ENCODE results near the gene G3BP2.
"Not testable (repeated sequence)": the region's sequence is repeated elsewhere in the genome, so short reads cannot be mapped to it uniquely, and the experiment has no call there.

G3BP2 gene

DNA sequence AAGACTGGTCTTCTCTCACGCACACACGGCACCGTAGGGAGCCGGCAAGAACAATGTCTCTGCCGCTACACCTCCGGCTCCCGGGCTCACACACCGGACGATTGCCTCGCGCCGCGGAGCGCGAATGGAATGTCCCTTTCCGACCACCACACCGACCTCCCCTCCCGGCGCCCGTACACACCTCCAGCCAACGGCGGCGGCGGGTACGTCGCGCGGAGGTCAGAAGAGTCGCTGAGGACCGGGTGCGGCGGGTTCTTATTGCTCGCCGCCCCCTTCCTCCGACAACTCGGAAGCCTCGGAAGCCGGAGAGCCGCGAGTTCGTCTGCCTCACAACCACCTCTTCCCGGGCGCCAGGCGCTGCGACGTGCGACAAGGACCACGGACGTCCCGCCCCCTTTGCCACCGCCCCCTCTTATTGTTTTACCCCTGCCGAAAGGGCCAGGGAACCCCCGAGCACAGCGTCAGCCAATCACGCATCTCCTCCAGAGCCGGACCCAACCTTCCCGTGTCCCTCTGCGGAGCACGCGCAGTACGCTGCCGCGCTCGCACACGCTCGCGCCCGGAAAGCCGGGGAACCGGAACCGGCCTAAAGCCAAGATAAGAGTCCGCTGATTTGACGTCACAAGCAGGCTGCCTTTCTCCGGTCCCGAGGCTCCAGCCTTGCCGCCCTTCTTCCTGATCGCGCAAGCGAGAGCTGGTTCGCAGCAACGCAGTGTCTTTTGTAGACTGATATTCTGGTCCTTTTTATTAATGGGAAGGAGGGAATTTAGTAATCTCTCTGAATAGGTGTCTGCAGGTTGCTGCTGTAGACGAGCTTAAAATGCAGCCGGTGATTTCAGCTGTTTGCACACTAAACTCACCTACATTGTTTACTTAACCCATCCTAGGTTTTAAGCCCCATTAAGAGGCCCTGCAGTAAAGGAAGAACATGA, at the start of gene G3BP2:
TSS of gene G3BP2 (minus strand) at position 385 of the 932 bp plus-strand sequence. CDS start 11,386 bp downstream, outside the sequence.
- Histone ChIP-seq H3K27ac (peak within 1 kb of the TSS; percentile 88), H3K9me3 (ENCODE audit: low read depth, low read length) (no peaks in the 10 kb centered on the region), H3K9ac (ENCODE audit: insufficient read length) (peak within 1 kb of the TSS; percentile 91), H3K36me3 (ENCODE audit: insufficient read depth, low read length) (peaks cover 11% of the 10 kb centered on the region), H3K4me3 (peak within 1 kb of the TSS; percentile 98)
- TF ChIP-seq POLR2AphosphoS5 (IDR thresholded peaks at IDR 0.05; ENCODE audit: borderline replicate concordance, low read depth, low read length) (peak; percentile 89), EZH2 (IDR thresholded peaks at IDR 0.05) (no peak), FOXP2 (optimal IDR thresholded peaks at IDR 0.05; ENCODE audit: control extremely low read depth, extremely low read length, insufficient read depth) (peak; percentile 72)
- DNase-seq (ENCODE audit: low read depth, low spot score): peak; percentile 89

DNA sequence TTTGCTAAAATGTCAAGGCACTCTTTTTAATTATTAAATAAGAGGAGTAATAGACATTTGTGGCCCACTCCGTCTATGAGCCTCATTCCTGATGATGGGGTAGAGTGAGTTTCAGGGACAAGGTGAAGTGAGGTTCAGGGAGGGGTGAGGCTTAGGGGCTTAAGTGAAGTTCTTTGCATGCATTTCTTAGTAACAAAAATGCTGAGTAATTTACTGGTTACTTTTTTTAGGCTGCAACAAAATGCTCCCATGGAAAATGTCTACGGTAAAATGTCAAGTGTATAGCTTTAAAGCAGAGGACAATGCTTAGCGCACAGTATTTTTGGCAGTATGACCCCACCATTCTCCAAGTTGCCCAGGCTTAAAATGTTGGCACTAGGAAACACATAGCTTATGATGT, 49.2 kb upstream of the G3BP2 start:
- H3K4me3 ChIP-seq: peak overlapping the region; percentile 83
- TF ChIP-seq EZH2 (IDR thresholded peaks at IDR 0.05) (no peak), POLR2AphosphoS5 (IDR thresholded peaks at IDR 0.05; ENCODE audit: borderline replicate concordance, low read depth, low read length) (no peak), FOXP2 (optimal IDR thresholded peaks at IDR 0.05; ENCODE audit: control extremely low read depth, extremely low read length, insufficient read depth) (no peak)

DNA sequence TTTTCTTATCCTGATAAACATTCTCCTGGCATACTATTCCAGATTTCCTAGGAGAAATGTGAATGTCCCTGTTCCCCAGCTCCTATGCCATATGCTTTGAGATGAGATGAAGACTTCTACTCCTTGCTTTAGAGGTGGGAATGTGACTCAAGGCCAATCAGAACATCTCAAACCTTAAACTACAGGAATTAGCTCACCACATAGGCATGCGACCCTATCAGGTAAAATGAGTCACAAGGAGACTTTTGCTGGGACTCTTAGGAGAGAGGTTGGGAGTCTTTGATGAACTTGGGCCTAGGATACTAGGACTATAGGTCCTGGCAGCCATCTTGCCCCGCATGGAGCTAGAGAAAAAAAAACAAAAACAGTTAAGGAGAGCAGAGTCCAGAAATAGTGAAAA, 45.3 kb upstream of the G3BP2 start:
- Histone ChIP-seq H3K27ac (no peak overlapping the region), H3K9ac (ENCODE audit: insufficient read length) (no peak overlapping the region), H3K9me3 (ENCODE audit: low read depth, low read length) (no peaks in the 10 kb centered on the region), H3K4me3 (no peak overlapping the region), H3K36me3 (ENCODE audit: insufficient read depth, low read length) (peaks cover 25% of the 10 kb centered on the region)
- DNase-seq (ENCODE audit: low read depth, low spot score): no peak
- TF ChIP-seq FOXP2 (optimal IDR thresholded peaks at IDR 0.05; ENCODE audit: control extremely low read depth, extremely low read length, insufficient read depth): no peak
- no peak for TF ChIP-seq EZH2 (IDR thresholded peaks at IDR 0.05)
- no peak for TF ChIP-seq POLR2AphosphoS5 (IDR thresholded peaks at IDR 0.05; ENCODE audit: borderline replicate concordance, low read depth, low read length)

More for the DNA sequence above, 49.2 kb upstream of the G3BP2 start:
- peaks cover 21% of the 10 kb centered on the region for H3K36me3 ChIP-seq (ENCODE audit: insufficient read depth, low read length)
- H3K9ac ChIP-seq (ENCODE audit: insufficient read length): peak overlapping the region; percentile 84
- DNase-seq (ENCODE audit: low read depth, low spot score): no peak
- no peak overlapping the region for H3K27ac ChIP-seq
- H3K9me3 ChIP-seq (ENCODE audit: low read depth, low read length): no peaks in the 10 kb centered on the region

DNA sequence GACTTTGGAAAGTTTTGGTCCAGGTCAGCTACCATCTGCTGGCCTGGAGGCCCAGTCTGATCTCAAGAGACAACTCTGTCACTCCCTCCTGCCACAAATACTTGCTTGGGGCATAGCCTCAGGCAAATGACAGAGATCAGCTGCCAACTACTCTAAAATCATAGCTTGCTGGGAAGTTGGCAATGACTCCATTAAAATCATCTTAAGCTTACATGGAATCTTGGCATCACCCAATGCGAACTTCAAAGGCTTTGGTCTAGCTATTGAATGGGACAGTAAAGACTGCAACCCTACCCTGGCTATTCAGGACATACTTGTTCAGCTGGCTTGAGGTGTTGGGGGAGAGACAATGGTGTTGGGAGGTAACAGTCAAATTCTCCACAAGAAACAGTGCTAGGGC, 44.2 kb upstream of the G3BP2 start:
- TF ChIP-seq EZH2 (IDR thresholded peaks at IDR 0.05) (no peak), FOXP2 (optimal IDR thresholded peaks at IDR 0.05; ENCODE audit: control extremely low read depth, extremely low read length, insufficient read depth) (no peak), POLR2AphosphoS5 (IDR thresholded peaks at IDR 0.05; ENCODE audit: borderline replicate concordance, low read depth, low read length) (no peak)
- peaks cover 28% of the 10 kb centered on the region for H3K36me3 ChIP-seq (ENCODE audit: insufficient read depth, low read length)
- no peak overlapping the region for H3K27ac ChIP-seq
- H3K9me3 ChIP-seq (ENCODE audit: low read depth, low read length): no peaks in the 10 kb centered on the region
- DNase-seq (ENCODE audit: low read depth, low spot score): no peak
- no peak overlapping the region for H3K4me3 ChIP-seq
- no peak overlapping the region for H3K9ac ChIP-seq (ENCODE audit: insufficient read length)

DNA sequence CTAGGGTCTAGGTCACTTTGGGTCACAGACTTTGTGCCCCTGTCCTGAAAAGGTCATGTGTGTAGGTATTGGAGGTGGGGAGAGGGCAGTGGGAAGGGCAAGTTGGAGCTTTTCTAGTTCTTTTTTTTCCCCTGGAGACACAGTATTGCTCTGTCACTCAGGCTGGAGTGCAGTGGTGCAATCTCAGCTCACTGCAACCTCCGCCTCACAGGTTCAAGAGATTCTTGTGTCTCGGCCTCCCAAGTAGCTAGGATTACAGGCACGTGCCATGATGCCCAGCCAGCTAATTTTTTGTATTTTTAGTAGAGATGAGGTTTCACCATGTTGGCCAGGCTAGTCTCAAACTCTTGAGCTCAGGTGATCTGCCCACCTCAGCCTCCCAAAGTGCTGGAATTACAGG, 42.8 kb upstream of the G3BP2 start:
- Histone ChIP-seq H3K9ac (ENCODE audit: insufficient read length) (peak overlapping the region; percentile 34), H3K36me3 (ENCODE audit: insufficient read depth, low read length) (peaks cover 24% of the 10 kb centered on the region), H3K4me3 (peak overlapping the region; percentile 68), H3K27ac (peak overlapping the region; percentile 90)
- not testable (repeated sequence) for DNase-seq (ENCODE audit: low read depth, low spot score); H3K9me3 ChIP-seq (ENCODE audit: low read depth, low read length)

DNA sequence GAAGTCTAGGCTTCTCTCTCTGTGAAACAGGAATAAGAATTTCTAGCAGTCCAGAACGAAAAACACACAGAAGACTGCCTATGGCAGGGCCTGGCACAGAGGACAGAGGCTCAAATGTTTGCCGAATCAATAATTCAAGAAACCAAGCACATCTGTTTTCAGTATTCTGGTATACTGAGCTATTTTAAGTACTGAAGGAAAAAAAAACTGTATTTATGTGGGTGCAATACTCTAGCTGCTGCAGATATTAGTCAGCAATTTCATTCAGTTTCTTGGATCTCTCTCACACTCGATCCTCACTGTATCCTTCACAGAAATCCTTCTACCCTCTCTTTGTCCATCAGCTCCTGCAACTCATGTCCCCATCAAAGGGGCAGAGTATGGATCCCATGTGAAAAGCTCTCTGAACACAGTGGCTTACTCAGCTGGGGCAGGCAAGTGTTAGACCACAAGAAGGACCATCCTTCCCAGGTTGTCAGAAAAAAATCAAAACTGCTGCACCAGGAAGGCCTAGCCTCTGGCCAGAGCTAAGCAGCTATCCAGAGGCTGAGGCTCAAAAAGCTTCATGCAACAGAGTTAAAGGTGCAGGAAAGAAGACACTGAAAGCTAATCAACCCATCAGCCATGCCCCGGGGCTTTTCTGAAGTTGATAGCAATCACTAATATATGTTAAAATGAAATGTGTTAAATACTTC, 42.0 kb upstream of the G3BP2 start:
- Histone ChIP-seq H3K4me3 (peak overlapping the region; percentile 68), H3K9ac (ENCODE audit: insufficient read length) (peak overlapping the region; percentile 34), H3K27ac (peak overlapping the region; percentile 90), H3K36me3 (ENCODE audit: insufficient read depth, low read length) (peaks cover 28% of the 10 kb centered on the region), H3K9me3 (ENCODE audit: low read depth, low read length) (no peaks in the 10 kb centered on the region)
- DNase-seq (ENCODE audit: low read depth, low spot score): no peak
- no peak for TF ChIP-seq FOXP2 (optimal IDR thresholded peaks at IDR 0.05; ENCODE audit: control extremely low read depth, extremely low read length, insufficient read depth)
- no peak for TF ChIP-seq EZH2 (IDR thresholded peaks at IDR 0.05)
- TF ChIP-seq POLR2AphosphoS5 (IDR thresholded peaks at IDR 0.05; ENCODE audit: borderline replicate concordance, low read depth, low read length): no peak; the same call in 1 of the 2 replicates

DNA sequence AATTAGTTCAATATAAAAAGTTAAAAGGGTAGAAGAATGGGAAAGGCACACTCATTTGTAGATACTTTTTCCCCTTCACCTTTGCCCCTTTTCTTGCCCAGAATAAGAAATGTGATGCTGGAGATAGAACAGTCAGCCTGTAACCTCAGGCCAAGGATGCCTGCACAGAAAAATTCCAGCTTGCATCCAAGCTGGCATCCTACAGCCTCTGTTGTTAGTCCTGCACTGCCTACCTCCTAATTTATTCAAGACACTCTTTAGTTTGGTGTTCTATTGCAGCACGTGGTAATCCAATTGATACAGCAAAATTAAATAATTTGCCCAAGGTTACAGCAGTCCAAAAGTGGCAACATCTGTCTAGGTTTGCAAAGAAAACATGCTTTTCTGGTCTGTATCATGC, 41.5 kb upstream of the G3BP2 start:
- H3K9ac ChIP-seq (ENCODE audit: insufficient read length): peak overlapping the region; percentile 34
- H3K4me3 ChIP-seq: peak overlapping the region; percentile 68
- TF ChIP-seq FOXP2 (optimal IDR thresholded peaks at IDR 0.05; ENCODE audit: control extremely low read depth, extremely low read length, insufficient read depth) (no peak), EZH2 (IDR thresholded peaks at IDR 0.05) (no peak), POLR2AphosphoS5 (IDR thresholded peaks at IDR 0.05; ENCODE audit: borderline replicate concordance, low read depth, low read length) (no peak)
- DNase-seq (ENCODE audit: low read depth, low spot score): no peak
- H3K27ac ChIP-seq: peak overlapping the region; percentile 90
- H3K9me3 ChIP-seq (ENCODE audit: low read depth, low read length): no peaks in the 10 kb centered on the region
- peaks cover 23% of the 10 kb centered on the region for H3K36me3 ChIP-seq (ENCODE audit: insufficient read depth, low read length)

DNA sequence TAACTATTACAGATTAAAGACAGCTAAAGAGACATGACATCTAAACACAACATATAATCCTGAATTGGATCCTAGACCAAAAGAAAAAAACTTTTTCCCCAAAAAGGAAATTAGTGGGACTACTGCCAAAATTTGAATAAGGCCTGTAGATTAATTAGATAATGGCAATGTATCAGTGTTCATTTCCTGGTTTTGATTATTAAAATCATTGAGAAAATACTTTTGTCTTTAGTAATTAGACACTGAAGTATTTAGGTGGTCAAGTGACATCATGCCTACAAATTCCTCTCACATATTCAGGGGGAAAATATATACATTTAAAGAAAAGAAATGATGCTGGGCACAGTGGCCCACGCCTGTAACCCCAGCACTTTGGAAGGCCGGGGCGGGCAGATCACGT, 40.8 kb upstream of the G3BP2 start:
- no peaks in the 10 kb centered on the region for H3K9me3 ChIP-seq (ENCODE audit: low read depth, low read length)
- no peak for DNase-seq (ENCODE audit: low read depth, low spot score)
- H3K9ac ChIP-seq (ENCODE audit: insufficient read length): no peak overlapping the region
- no peak overlapping the region for H3K4me3 ChIP-seq
- H3K36me3 ChIP-seq (ENCODE audit: insufficient read depth, low read length): peaks cover 18% of the 10 kb centered on the region
- H3K27ac ChIP-seq: peak overlapping the region; percentile 33; the same call in 1 of the 2 replicates
- no peak for TF ChIP-seq POLR2AphosphoS5 (IDR thresholded peaks at IDR 0.05; ENCODE audit: borderline replicate concordance, low read depth, low read length)
- no peak for TF ChIP-seq FOXP2 (optimal IDR thresholded peaks at IDR 0.05; ENCODE audit: control extremely low read depth, extremely low read length, insufficient read depth)
- TF ChIP-seq EZH2 (IDR thresholded peaks at IDR 0.05): no peak

Data from SK-N-MC (cell line).